Neural cell (in vitro differentiated cells): ENCODE results near the gene ATP4B. TPM values are rescaled to one million over a fixed set of nuclear protein-coding genes. Genes with fewer than 3 reads are reported as not detected.

Experiments used
- H2AFZ ChIP-seq: fragments of 200-600, 300-800 bp; sonication (generic), shearing (Covaris generic); 2 replicates; pipeline ENCODE4 v1.6.0; 2014; ENCODE audit warnings: low read depth, mild to moderate bottlenecking, antibody characterized with exemption, low read length, moderate library complexity
- H3F3A ChIP-seq: fragments of 200-600 bp; shearing (Covaris generic); 2 replicates; pipeline ENCODE4 v1.6.1; 2016; ENCODE audit warnings: mild to moderate bottlenecking, moderate library complexity, mixed read lengths, antibody characterized with exemption, low read length; ENCODE audit not compliant: insufficient read depth, poor library complexity, severe bottlenecking
- H3K27ac ChIP-seq: fragments of 200-600, 300-800 bp; sonication (generic), shearing (Covaris generic); 2 replicates; pipeline ENCODE4 v1.5.1; 2014; ENCODE audit warnings: mild to moderate bottlenecking, low read length, moderate library complexity
- H3K27me3 ChIP-seq: fragments of 300-800, 200-600 bp; sonication (generic), shearing (Covaris generic); 2 replicates; pipeline ENCODE4 v1.6.0; 2014; ENCODE audit warnings: mild to moderate bottlenecking, low read depth, low read length, moderate library complexity; ENCODE audit not compliant: insufficient read depth
- H3K36me3 ChIP-seq: fragments of 300-800, 200-600 bp; sonication (generic), shearing (Covaris generic); 2 replicates; pipeline ENCODE4 v1.5.1; 2014; ENCODE audit warnings: mild to moderate bottlenecking, antibody characterized with exemption, low read length, moderate library complexity; ENCODE audit not compliant: insufficient read depth
- H3K4me2 ChIP-seq: fragments of 300-800, 200-600 bp; sonication (generic), shearing (Covaris generic); 2 replicates; pipeline ENCODE4 v1.6.0; 2014; ENCODE audit warnings: mild to moderate bottlenecking, low read length
- H3K4me3 ChIP-seq: fragments of 300-800, 200-600 bp; sonication (generic), shearing (Covaris generic); 2 replicates; pipeline ENCODE4 v1.5.1; 2014; ENCODE audit warnings: mild to moderate bottlenecking, low read length, moderate library complexity
- H3K79me2 ChIP-seq: fragments of 200-600 bp; shearing (Covaris generic); replicated peaks from 2 replicates; pipeline ENCODE4 v1.6.0; 2014; ENCODE audit warnings: mild to moderate bottlenecking, low read length, moderate library complexity; ENCODE audit not compliant: insufficient read depth
- H3K9ac ChIP-seq: fragments of 300-800, 200-600 bp; sonication (generic), shearing (Covaris generic); 2 replicates; pipeline ENCODE4 v1.6.1; 2016; ENCODE audit warnings: mild to moderate bottlenecking, low read length, mixed read lengths
- H3K9me2 ChIP-seq: fragments of 200-600 bp; shearing (Covaris generic); 2 replicates; pipeline ENCODE4 v1.6.1; 2016; ENCODE audit warnings: mild to moderate bottlenecking, low read length, mixed read lengths; ENCODE audit not compliant: insufficient read depth
- H3K9me3 ChIP-seq: fragments of 200-600, 300-800 bp; sonication (generic), shearing (Covaris generic); 2 replicates; pipeline ENCODE4 v1.6.1; 2016; ENCODE audit warnings: mild to moderate bottlenecking, mixed run types, low read length, moderate library complexity, mixed read lengths
- H4K20me1 ChIP-seq: fragments of 200-600 bp; shearing (Covaris generic); 2 replicates; pipeline ENCODE4 v1.6.1; 2016; ENCODE audit warnings: mild to moderate bottlenecking, mixed run types; ENCODE audit not compliant: insufficient read depth
- EP300 ChIP-seq: fragments of 450-650 bp; conservative IDR thresholded peaks from 2 replicates; pipeline ENCODE4 v1.6.1; 2014; ENCODE audit warnings: antibody characterized with exemption, mild to moderate bottlenecking, moderate library complexity; ENCODE audit not compliant: poor library complexity, severe bottlenecking
- EZH2 ChIP-seq: fragments of 200-600, 300-800 bp; shearing (Covaris generic), sonication (generic); IDR thresholded peaks from 2 replicates; pipeline ENCODE4 v1.6.1; 2014; ENCODE audit warnings: antibody characterized with exemption, low read length, borderline replicate concordance, mild to moderate bottlenecking; ENCODE audit not compliant: insufficient read depth, poor library complexity, severe bottlenecking
- MXI1 ChIP-seq: fragments of 450-650 bp; conservative IDR thresholded peaks from 2 replicates; pipeline ENCODE4 v1.6.1; 2014; ENCODE audit warnings: antibody characterized with exemption, mild to moderate bottlenecking; ENCODE audit not compliant: poor library complexity, severe bottlenecking
- POLR2AphosphoS5 ChIP-seq: IDR thresholded peaks from 2 replicates; pipeline ENCODE4 v1.6.1; 2012
- RAD21 ChIP-seq: fragments of 450-650 bp; conservative IDR thresholded peaks from 2 replicates; pipeline ENCODE4 v1.6.1; 2014; ENCODE audit warnings: antibody characterized with exemption, mild to moderate bottlenecking, moderate library complexity
- SMC3 ChIP-seq: fragments of 450-650 bp; conservative IDR thresholded peaks from 2 replicates; pipeline ENCODE4 v1.6.1; 2014; ENCODE audit warnings: antibody characterized with exemption, mild to moderate bottlenecking, moderate library complexity; ENCODE audit not compliant: poor library complexity
- TAF1 ChIP-seq: IDR thresholded peaks from 2 replicates; pipeline ENCODE4 v1.6.1; 2012; ENCODE audit warnings: low read depth
- polyA plus RNA-seq: library from polyadenylated mRNA; depleted of rRNA; stranded (reverse); fragments of >200 nt; gene quantifications from 2 replicates; pipeline ENCODE4 v1.2.3, GENCODE V29; 2014
- TF ChIP-seq, protein P1 (sequence below): fragments of 450-650 bp; IDR thresholded peaks from 2 replicates; pipeline ENCODE4 v1.5.1; 2014; ENCODE audit warnings: antibody characterized with exemption, mild to moderate bottlenecking, moderate library complexity; ENCODE audit not compliant: poor library complexity, severe bottlenecking
- TF ChIP-seq, protein P2 (sequence below): IDR thresholded peaks from 2 replicates; pipeline ENCODE4 v1.6.1; 2012; ENCODE audit warnings: borderline replicate concordance

The ATP4B gene
- polyA plus RNA-seq, 1 donor from 2014 or later: not detected

DNA sequence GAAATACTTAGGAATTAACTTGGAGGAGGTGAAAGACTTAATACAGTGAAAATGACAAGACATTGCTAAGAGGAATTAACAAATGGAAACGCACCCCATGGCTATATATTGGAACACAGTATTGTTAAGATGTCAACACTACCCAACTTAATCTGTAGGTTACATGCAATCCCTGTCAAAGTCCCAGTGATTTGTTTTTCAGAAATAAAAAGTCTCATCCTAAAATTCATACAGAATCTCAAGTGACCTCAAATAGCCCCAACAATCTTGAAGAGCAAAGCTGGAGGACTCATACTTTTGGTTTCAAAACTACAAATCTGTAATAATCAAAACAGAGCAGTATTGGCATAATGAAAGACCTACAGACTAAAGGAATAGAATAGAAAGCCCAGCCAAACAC is 13.2 kb downstream of the ATP4B start:
- Histone ChIP-seq H3K36me3 (peaks cover 7% of the 10 kb centered on the region), H2AFZ (no peak overlapping the region), H3K4me3 (no peak overlapping the region), H3K9me3 (no peaks in the 10 kb centered on the region), H3K79me2 (no peaks in the 10 kb centered on the region), H3K9ac (no peak overlapping the region), H3K9me2 (no peaks in the 10 kb centered on the region), H3K27me3 (no peaks in the 10 kb centered on the region), H4K20me1 (no peaks in the 10 kb centered on the region), H3F3A (no peaks in the 10 kb centered on the region), H3K4me2 (no peak overlapping the region), H3K27ac (no peak overlapping the region)
- no peak for TF ChIP-seq TAF1
- TF ChIP-seq MXI1: no peak
- TF ChIP-seq, protein P1, sequence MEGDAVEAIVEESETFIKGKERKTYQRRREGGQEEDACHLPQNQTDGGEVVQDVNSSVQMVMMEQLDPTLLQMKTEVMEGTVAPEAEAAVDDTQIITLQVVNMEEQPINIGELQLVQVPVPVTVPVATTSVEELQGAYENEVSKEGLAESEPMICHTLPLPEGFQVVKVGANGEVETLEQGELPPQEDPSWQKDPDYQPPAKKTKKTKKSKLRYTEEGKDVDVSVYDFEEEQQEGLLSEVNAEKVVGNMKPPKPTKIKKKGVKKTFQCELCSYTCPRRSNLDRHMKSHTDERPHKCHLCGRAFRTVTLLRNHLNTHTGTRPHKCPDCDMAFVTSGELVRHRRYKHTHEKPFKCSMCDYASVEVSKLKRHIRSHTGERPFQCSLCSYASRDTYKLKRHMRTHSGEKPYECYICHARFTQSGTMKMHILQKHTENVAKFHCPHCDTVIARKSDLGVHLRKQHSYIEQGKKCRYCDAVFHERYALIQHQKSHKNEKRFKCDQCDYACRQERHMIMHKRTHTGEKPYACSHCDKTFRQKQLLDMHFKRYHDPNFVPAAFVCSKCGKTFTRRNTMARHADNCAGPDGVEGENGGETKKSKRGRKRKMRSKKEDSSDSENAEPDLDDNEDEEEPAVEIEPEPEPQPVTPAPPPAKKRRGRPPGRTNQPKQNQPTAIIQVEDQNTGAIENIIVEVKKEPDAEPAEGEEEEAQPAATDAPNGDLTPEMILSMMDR: no peak
- no peak for TF ChIP-seq SMC3
- TF ChIP-seq EZH2: no peak
- no peak for TF ChIP-seq POLR2AphosphoS5
- no peak for TF ChIP-seq EP300
- TF ChIP-seq RAD21: no peak
- TF ChIP-seq, protein P2, sequence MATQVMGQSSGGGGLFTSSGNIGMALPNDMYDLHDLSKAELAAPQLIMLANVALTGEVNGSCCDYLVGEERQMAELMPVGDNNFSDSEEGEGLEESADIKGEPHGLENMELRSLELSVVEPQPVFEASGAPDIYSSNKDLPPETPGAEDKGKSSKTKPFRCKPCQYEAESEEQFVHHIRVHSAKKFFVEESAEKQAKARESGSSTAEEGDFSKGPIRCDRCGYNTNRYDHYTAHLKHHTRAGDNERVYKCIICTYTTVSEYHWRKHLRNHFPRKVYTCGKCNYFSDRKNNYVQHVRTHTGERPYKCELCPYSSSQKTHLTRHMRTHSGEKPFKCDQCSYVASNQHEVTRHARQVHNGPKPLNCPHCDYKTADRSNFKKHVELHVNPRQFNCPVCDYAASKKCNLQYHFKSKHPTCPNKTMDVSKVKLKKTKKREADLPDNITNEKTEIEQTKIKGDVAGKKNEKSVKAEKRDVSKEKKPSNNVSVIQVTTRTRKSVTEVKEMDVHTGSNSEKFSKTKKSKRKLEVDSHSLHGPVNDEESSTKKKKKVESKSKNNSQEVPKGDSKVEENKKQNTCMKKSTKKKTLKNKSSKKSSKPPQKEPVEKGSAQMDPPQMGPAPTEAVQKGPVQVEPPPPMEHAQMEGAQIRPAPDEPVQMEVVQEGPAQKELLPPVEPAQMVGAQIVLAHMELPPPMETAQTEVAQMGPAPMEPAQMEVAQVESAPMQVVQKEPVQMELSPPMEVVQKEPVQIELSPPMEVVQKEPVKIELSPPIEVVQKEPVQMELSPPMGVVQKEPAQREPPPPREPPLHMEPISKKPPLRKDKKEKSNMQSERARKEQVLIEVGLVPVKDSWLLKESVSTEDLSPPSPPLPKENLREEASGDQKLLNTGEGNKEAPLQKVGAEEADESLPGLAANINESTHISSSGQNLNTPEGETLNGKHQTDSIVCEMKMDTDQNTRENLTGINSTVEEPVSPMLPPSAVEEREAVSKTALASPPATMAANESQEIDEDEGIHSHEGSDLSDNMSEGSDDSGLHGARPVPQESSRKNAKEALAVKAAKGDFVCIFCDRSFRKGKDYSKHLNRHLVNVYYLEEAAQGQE: no peak

DNA sequence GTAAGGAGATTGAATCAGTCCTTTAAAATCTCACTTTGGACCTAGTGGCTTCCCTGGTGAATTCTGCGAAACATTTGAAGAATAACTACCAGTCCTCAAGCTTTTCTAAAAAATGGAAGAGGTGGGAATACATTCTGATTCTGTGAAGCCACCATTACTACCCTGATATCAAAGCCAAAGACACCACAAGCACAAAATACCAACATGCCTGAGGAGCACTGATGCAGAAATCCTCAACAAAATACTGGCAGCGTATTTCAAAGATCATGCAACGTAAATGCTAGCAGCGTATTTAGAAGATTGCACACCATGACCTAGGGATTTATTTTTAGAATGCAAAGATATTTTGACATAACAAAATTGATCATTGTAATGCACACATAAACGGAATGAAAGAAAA is 14.4 kb downstream of the ATP4B start:
- Histone ChIP-seq H3K36me3 (peaks cover 11% of the 10 kb centered on the region), H3K4me2 (no peak overlapping the region), H3K27ac (no peak overlapping the region), H3F3A (no peaks in the 10 kb centered on the region), H3K4me3 (no peak overlapping the region), H3K9ac (no peak overlapping the region), H3K79me2 (no peaks in the 10 kb centered on the region), H3K9me3 (no peaks in the 10 kb centered on the region), H2AFZ (no peak overlapping the region), H3K27me3 (no peaks in the 10 kb centered on the region), H4K20me1 (no peaks in the 10 kb centered on the region), H3K9me2 (no peaks in the 10 kb centered on the region)
- TF ChIP-seq EP300: no peak
- TF ChIP-seq TAF1: no peak
- no peak for TF ChIP-seq EZH2

DNA sequence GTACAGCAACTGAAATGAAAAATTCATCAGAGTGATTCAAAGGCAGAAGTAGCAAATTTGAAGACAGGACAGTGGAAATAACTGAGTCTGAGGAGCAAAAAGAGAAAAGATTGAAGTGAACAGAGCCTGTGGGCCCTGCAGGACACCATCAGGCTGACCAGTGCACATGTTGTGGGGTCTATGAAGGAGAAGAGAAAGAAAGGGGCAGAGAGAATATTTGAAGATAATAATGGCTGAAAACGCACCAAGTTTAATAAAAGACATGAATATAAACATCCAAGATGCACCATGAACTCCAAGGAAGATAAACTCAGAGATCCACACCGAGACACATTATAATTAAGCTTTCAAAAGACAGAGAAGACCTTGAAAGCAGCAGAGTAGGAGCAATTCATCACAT is 15.4 kb downstream of the ATP4B start:
- H3K9ac ChIP-seq: no peak overlapping the region
- no peaks in the 10 kb centered on the region for H3K27me3 ChIP-seq
- H3K4me2 ChIP-seq: no peak overlapping the region
- no peaks in the 10 kb centered on the region for H3K9me2 ChIP-seq
- no peak overlapping the region for H2AFZ ChIP-seq
- peaks cover 11% of the 10 kb centered on the region for H3K36me3 ChIP-seq
- TF ChIP-seq TAF1: no peak
- TF ChIP-seq, protein P2: no peak
- TF ChIP-seq RAD21: no peak
- TF ChIP-seq SMC3: no peak
- no peak for TF ChIP-seq POLR2AphosphoS5
- no peak for TF ChIP-seq MXI1
- TF ChIP-seq, protein P1: no peak
- TF ChIP-seq EZH2: no peak
- TF ChIP-seq EP300: no peak
- no peaks in the 10 kb centered on the region for H3F3A ChIP-seq
- H3K79me2 ChIP-seq: no peaks in the 10 kb centered on the region
- H3K27ac ChIP-seq: no peak overlapping the region
- H3K4me3 ChIP-seq: no peak overlapping the region
- no peaks in the 10 kb centered on the region for H4K20me1 ChIP-seq
- no peaks in the 10 kb centered on the region for H3K9me3 ChIP-seq
